ENCODE data around the gene PHLDA1. TPM values are rescaled to one million over a fixed set of nuclear protein-coding genes. Genes with fewer than 3 reads are reported as not detected.

Gene PHLDA1
- total and polyA plus RNA-seq, 4 donors: 2.8 to 11.5 (median 5.7) TPM

GRCh38 chr12:75985566-75985965 lies 46.0 kb downstream of the PHLDA1 start:
- Histone ChIP-seq H3K27me3 (ENCODE audit: control insufficient read depth in 4 of 4, insufficient read depth in 4 of 4, low read length in 3 of 4) (no peaks in the 10 kb centered on the region), H3K36me3 (ENCODE audit: control insufficient read depth in 4 of 4, insufficient read depth in 3 of 4, low read depth in 1 of 4, low read length in 3 of 4) (no peaks in the 10 kb centered on the region), H3K9me3 (ENCODE audit: control insufficient read depth in 4 of 4, low read length in 3 of 4) (no peaks in the 10 kb centered on the region), H3K27ac (ENCODE audit: low read depth in 1 of 2, low read length in 2 of 2) (no peak overlapping the region), H3K4me3 (ENCODE audit: low read depth in 1 of 3, low read length in 3 of 3) (no peak overlapping the region), H3K4me1 (ENCODE audit: control insufficient read depth in 4 of 4, insufficient read depth in 4 of 4, low read length in 3 of 4) (peaks cover 0 to 27% (median 9%) of the 10 kb centered on the region in 4 donors), H3K9ac (ENCODE audit: low read depth in 1 of 2, low read length in 2 of 2) (no peak overlapping the region)
- TF ChIP-seq RAD21 (IDR thresholded peaks at IDR 0.05) (no peak), HNF4G (IDR thresholded peaks at IDR 0.05) (no peak), ZBTB33 (IDR thresholded peaks at IDR 0.05) (no peak), FOXA1 (IDR thresholded peaks at IDR 0.05) (no peak), SP1 (IDR thresholded peaks at IDR 0.05) (no peak), ATF3 (IDR thresholded peaks at IDR 0.05) (no peak), NR2F2 (IDR thresholded peaks at IDR 0.05) (no peak), MAX (IDR thresholded peaks at IDR 0.05) (no peak), JUND (IDR thresholded peaks at IDR 0.05) (no peak), RXRA (IDR thresholded peaks at IDR 0.05) (no peak), HNF4A (conservative IDR thresholded peaks at IDR 0.05) (no peak), TAF1 (conservative IDR thresholded peaks at IDR 0.05) (no peak), YY1 (IDR thresholded peaks at IDR 0.05) (no peak), FOXA2 (IDR thresholded peaks at IDR 0.05) (no peak), REST (IDR thresholded peaks at IDR 0.05) (no peak), EGR1 (IDR thresholded peaks at IDR 0.05; ENCODE audit: low read depth in 2 of 2) (no peak), GABPA (IDR thresholded peaks at IDR 0.05 in 1 of 2, conservative IDR thresholded peaks at IDR 0.05 in 1 of 2) (no peak), CTCF (IDR thresholded peaks at IDR 0.05; ENCODE audit: low read depth, low read length, missing input control) (no peak)
- WGBS: 63% methylated on average over 5 of the region's 5 CpGs
- DNase-seq (ENCODE audit: low spot score): no peak

Data from liver (tissue), 9 donors.